Measurements from ENCODE around the gene SSBP3.

- TF ChIP-seq CTCF (IDR thresholded peaks at IDR 0.05; ENCODE audit: low read depth, low read length), result no peak
- no peak for TF ChIP-seq EZH2phosphoT487 (IDR thresholded peaks at IDR 0.05; ENCODE audit: low read depth)
Measured at GRCh38 chr1:54338464-54338863, 67.7 kb downstream of the SSBP3 start.
